ENCODE results near the gene HS1BP3. TPM values are rescaled to one million over a fixed set of nuclear protein-coding genes. Genes with fewer than 3 reads are reported as not detected.
A peak's percentile ranks its signal among the peaks of the same experiment; 100 is the strongest.

HS1BP3 gene
- total RNA-seq, 4 donors from 2014 or later = 7.1 to 41.8 (median 28.4) TPM

DNA sequence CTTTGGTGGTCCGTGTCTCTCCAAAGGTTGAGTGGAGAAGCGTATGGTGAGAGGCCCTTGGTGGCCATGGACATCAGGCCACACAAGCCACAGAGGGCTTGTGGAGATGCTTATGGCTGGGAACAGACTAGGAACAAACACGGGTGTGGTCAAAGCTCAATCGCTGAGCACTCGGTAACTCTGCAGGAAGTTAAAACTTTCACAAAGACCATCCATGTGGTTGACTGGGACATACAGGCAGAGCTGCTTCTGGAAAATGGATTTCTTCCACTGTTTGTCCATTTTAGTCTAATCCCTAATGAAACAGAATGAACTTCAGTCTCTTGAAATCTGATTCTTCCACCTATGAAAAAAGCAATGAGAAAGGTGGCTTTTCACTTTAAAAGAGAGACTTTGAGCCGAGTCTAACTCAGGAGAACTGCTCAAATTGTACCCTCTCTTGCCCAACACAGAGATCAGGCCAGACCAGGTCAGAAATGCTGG lies 33.7 kb upstream of the HS1BP3 start:
- TF ChIP-seq, protein P1, sequence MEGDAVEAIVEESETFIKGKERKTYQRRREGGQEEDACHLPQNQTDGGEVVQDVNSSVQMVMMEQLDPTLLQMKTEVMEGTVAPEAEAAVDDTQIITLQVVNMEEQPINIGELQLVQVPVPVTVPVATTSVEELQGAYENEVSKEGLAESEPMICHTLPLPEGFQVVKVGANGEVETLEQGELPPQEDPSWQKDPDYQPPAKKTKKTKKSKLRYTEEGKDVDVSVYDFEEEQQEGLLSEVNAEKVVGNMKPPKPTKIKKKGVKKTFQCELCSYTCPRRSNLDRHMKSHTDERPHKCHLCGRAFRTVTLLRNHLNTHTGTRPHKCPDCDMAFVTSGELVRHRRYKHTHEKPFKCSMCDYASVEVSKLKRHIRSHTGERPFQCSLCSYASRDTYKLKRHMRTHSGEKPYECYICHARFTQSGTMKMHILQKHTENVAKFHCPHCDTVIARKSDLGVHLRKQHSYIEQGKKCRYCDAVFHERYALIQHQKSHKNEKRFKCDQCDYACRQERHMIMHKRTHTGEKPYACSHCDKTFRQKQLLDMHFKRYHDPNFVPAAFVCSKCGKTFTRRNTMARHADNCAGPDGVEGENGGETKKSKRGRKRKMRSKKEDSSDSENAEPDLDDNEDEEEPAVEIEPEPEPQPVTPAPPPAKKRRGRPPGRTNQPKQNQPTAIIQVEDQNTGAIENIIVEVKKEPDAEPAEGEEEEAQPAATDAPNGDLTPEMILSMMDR (IDR thresholded peaks at IDR 0.05) = no peak
- no peak for TF ChIP-seq POLR2A (IDR thresholded peaks at IDR 0.05)

DNA sequence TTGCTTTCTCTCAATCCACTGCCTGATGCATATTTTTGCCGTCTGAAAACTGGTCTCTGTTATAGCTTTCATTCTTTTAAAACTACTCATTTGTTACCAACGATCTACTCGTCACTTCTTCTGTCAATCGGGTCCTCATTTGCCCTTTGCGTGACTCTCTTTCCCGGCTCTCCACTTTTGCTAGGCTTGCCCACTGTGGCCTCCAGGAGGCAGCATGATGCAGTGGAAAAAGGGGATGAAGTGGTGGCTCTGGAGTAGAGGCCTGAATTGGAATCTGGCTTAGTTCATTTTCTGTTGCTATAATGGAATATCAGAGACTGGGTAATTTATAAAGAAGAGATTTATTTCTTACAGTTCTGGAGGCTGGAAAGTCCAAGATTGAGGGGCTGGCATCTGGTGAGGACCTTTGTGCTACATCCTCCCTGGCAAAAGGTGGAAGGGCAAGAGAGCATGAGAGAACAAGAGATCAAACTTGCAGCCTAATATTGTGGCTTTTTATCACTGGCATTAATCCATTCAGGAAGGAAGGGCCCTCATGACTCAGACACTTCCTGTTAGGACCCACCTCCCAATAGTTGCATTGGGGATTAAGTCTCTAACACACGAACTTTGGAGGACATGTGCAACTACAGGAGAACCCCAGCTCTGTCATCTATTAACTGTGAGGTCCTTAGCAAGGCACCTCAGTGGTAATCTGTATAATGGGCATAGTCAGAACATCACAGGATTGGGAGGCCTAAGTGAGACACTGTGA lies 31.4 kb upstream of the HS1BP3 start:
- H3K4me1 ChIP-seq = no peaks in the 10 kb centered on the region
- no peak overlapping the region for H3K4me3 ChIP-seq
- TF ChIP-seq POLR2A (IDR thresholded peaks at IDR 0.05) = no peak
- TF ChIP-seq, protein P1 (IDR thresholded peaks at IDR 0.05) = peak; percentile 17 to 36 (median 24)
- H3K36me3 ChIP-seq = no peaks in the 10 kb centered on the region
- intact Hi-C loops (cut with DNase I; ENCODE audit: low total_unique reads) = no loop called here
- H3K27me3 ChIP-seq = no peaks in the 10 kb centered on the region
- no peak for DNase-seq
- no peak overlapping the region for H3K27ac ChIP-seq
- no peaks in the 10 kb centered on the region for H3K9me3 ChIP-seq

More for the DNA sequence above, 33.7 kb upstream of the HS1BP3 start:
- no peak overlapping the region for H3K27ac ChIP-seq
- no peaks in the 10 kb centered on the region for H3K36me3 ChIP-seq
- intact Hi-C loops (cut with DNase I; ENCODE audit: low total_unique reads) = no loop called here
- no peak for DNase-seq
- H3K9me3 ChIP-seq = no peaks in the 10 kb centered on the region
- no peak overlapping the region for H3K4me3 ChIP-seq
- H3K4me1 ChIP-seq = no peaks in the 10 kb centered on the region
- H3K27me3 ChIP-seq = no peaks in the 10 kb centered on the region

DNA sequence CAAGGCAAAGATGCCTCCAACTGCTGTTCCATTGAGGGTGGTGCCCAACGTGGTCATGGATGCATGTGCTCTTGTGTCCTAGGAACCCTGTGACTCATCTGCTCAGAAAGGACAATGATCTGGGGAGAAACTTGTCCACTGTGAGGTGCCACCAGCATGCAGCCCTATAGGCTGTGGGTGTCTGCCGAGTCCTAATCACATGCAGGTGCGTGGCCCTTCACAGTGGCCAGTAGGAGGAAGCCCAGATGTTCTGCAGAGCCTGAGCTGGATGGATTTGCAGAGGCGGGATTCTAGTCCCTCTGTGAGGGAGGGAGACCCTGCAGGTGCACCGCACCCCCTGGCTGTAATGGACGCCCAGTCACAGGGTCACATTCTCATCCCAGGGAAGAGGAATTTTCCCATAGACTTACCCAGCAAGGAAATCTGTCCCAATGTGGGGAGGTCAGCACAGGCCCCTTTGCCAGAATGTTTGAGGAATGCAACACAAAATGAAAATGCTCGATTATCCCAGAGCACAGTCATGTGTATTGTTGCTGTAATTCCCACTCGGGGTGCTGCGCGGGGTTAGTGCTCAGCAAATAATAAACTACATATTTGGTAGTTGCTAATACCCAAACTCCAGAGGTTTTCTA lies 30.0 kb upstream of the HS1BP3 start:
- H3K4me3 ChIP-seq = no peak overlapping the region
- H3K27ac ChIP-seq = no peak overlapping the region
- no peaks in the 10 kb centered on the region for H3K36me3 ChIP-seq
- no peaks in the 10 kb centered on the region for H3K27me3 ChIP-seq
- TF ChIP-seq, protein P1 (IDR thresholded peaks at IDR 0.05) = no peak
- TF ChIP-seq POLR2A (IDR thresholded peaks at IDR 0.05) = no peak
- peaks cover 0 to 1% of the 10 kb centered on the region in 2 donors for H3K4me1 ChIP-seq
- intact Hi-C loops (cut with DNase I; ENCODE audit: low total_unique reads) = no loop called here
- H3K9me3 ChIP-seq = no peaks in the 10 kb centered on the region
- no peak for DNase-seq

DNA sequence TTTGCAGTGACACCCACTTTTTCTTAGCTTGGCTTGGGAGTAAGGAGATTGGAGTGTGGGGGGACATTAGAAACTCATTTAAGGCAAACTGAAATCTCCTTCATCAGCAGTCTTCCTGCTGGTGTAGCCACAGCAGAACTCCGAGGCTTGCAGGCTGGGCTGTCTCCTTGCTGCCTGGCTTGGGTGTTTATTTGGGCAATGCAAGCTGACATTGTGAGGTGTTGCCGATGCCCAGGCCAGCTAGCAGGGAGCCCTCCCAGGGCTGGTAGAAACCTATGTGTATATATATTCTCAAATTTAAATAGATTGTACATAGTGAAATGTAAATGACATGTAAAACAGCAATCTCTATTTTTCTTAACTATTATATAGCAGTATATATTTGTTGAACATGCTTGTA lies 27.9 kb upstream of the HS1BP3 start:
- Histone ChIP-seq H3K4me3 (no peak overlapping the region), H3K9me3 (no peaks in the 10 kb centered on the region), H3K27me3 (no peaks in the 10 kb centered on the region), H3K4me1 (peaks cover 4 to 11% of the 10 kb centered on the region in 2 donors), H3K27ac (no peak overlapping the region), H3K36me3 (no peaks in the 10 kb centered on the region)
- no peak for DNase-seq
- intact Hi-C loops (cut with DNase I; ENCODE audit: low total_unique reads) = no loop called here
- no peak for TF ChIP-seq POLR2A (IDR thresholded peaks at IDR 0.05)
- TF ChIP-seq, protein P1 (IDR thresholded peaks at IDR 0.05) = no peak

DNA sequence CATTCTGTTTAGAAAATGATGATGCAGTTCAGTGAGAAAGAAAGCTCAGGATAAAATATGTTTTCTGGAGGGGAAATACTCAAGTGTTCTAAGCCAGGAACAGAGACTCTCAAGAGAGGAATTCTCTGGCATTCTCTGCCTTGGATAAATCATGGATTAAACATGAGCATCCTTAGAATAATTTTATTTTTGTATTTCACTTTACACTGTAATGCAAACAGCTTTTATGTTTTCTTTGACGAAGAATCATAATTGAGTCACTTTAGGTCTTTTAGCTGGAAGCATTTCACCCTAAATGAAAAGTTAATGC lies 27.1 kb upstream of the HS1BP3 start:
- no peak overlapping the region for H3K27ac ChIP-seq
- TF ChIP-seq, protein P1 (IDR thresholded peaks at IDR 0.05) = no peak
- no peak for TF ChIP-seq POLR2A (IDR thresholded peaks at IDR 0.05)
- no peak overlapping the region for H3K4me3 ChIP-seq
- no peaks in the 10 kb centered on the region for H3K36me3 ChIP-seq
- no peaks in the 10 kb centered on the region for H3K9me3 ChIP-seq
- intact Hi-C loops (cut with DNase I; ENCODE audit: low total_unique reads) = no loop called here
- H3K4me1 ChIP-seq = peaks cover 4 to 11% of the 10 kb centered on the region in 2 donors
- H3K27me3 ChIP-seq = no peaks in the 10 kb centered on the region
- no peak for DNase-seq
